ENCODE results near the gene PCDHGA4.
"Not testable (repeated sequence)": the region's sequence is repeated elsewhere in the genome, so short reads cannot be mapped to it uniquely, and the experiment has no call there.

Gene PCDHGA4

DNA sequence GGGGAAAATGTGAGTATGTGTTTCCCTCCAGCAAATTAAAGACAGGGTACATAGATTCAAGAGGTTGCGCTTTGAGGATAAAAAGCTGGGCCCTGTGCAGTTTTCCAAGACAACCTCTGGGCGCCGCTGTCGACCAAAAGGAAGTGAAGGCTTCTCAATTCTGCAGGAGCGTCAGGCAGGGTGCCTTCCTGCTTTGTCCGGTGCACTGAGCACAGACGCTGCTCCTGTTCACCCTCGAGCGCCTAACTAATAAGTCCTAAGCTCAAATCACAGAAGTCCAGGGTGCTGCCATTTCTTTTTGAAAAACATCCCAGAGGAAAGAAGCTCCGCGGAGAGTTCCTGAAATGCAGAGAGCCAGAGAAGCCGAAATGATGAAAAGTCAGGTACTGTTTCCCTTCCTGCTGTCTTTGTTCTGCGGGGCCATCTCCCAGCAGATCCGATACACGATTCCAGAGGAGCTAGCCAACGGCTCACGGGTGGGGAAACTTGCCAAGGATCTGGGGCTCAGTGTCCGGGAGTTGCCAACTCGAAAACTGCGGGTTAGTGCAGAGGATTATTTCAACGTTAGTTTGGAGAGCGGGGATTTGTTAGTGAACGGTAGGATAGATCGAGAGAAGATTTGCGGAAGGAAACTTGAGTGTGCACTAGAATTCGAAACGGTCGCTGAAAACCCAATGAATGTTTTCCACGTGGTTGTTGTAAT lies 4.8 kb upstream of the PCDHGA4 start, which contains the start of gene PCDHGB1:
Gene PCDHGB1, plus strand, starts transcription at position 183 of the 703 bp plus-strand sequence. Its CDS starts 162 bp downstream, at position 345.
- no peak for DNase-seq

DNA sequence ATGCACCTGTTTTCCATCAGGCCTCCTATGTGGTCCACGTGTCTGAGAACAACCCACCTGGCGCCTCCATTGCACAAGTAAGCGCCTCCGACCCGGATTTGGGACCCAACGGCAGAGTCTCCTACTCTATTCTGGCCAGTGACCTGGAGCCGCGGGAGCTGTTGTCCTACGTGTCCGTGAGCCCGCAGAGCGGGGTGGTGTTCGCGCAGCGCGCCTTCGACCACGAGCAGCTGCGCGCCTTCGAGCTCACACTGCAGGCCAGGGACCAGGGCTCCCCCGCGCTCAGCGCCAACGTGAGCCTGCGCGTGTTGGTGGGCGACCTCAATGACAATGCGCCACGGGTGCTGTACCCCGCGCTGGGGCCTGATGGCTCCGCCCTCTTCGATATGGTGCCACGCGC lies 3.2 kb upstream of the PCDHGA4 start:
- DNase-seq, result no peak

DNA sequence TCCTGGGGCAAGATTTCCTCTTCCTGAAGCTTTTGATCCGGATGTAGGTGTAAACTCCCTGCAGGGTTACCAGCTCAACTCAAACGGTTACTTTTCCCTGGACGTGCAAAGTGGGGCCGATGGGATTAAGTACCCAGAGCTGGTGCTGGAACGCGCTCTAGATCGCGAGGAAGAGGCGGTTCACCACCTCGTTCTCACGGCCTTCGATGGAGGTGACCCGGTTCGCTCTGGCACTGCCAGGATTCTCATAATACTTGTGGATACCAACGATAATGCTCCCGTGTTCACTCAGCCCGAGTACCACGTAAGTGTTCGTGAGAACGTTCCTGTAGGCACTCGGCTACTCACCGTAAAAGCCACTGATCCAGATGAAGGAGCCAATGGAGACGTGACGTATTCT lies 820 bp downstream of the PCDHGA4 start:
- DNase-seq, result no peak

DNA sequence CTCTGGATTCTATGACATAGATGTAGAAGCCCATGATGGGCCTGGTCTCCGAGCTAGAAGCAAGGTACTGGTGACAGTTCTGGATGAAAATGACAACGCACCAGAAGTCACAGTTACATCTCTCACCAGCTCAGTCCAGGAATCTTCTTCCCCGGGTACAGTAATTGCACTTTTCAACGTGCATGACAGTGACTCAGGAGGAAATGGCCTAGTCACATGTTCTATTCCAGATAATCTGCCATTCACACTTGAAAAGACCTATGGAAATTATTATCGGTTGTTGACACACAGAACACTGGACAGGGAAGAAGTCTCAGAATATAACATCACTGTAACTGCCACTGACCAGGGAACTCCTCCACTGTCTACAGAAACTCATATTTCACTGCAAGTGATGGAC lies 1.3 kb downstream of the PCDHGA4 start:
- no peak for DNase-seq

DNA sequence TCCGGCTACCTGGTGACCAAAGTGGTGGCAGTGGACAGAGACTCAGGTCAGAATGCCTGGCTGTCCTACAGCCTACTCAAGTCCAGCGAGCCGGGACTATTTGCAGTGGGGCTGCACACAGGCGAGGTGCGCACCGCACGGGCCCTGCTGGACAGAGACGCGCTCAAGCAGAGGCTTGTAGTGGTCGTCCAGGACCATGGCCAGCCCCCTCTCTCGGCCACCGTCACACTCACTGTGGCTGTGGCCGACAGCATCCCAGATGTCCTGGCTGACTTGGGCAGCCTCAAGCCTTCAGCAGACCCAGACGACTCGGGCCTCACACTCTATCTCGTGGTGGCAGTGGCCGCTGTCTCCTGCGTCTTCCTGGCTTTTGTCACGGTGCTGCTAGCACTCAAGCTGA lies 2.1 kb downstream of the PCDHGA4 start:
- DNase-seq, result no peak

DNA sequence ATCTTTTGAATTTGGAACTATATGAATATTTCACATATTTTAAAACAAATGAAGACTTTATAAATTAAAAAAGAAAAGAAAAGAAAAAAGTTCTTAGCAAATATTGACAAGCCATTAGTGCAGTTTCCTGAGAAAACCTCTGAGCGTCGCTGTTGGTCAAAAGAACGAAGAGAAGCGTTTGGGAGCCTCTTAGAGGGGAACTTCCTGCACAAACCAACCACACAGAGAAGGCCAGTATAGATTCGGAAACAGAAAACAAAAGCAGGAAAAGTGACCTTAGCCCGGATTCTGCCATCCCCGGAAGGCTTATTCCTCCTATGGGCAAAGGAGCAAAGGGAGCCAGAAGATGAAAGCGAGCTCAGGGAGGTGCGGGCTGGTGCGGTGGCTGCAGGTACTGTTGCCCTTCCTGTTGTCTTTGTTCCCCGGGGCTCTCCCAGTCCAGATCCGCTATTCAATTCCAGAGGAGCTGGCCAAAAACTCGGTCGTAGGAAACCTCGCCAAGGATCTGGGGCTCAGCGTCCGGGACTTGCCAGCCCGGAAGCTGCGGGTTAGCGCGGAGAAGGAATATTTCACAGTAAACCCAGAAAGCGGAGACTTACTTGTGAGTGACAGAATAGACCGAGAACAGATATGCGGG lies 5.1 kb downstream of the PCDHGA4 start, which contains the start of gene PCDHGB2:
Gene PCDHGB2, plus strand, starts transcription at position 205 of the 637 bp plus-strand sequence. Its CDS starts 142 bp downstream, at position 347.
- no peak for DNase-seq

DNA sequence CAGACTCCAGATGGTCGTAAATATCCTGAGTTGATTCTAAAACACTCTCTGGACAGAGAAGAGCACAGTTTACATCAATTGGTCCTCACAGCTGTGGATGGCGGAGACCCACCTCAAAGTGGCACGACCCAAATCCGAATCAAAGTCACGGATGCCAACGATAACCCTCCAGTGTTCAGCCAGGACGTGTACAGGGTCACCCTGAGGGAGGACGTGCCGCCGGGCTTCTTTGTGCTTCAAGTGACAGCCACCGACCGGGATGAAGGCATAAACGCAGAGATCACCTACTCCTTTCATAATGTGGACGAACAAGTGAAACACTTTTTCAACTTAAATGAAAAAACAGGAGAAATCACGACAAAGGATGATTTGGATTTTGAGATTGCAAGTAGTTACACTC lies 5.9 kb downstream of the PCDHGA4 start:
- no peak for DNase-seq

DNA sequence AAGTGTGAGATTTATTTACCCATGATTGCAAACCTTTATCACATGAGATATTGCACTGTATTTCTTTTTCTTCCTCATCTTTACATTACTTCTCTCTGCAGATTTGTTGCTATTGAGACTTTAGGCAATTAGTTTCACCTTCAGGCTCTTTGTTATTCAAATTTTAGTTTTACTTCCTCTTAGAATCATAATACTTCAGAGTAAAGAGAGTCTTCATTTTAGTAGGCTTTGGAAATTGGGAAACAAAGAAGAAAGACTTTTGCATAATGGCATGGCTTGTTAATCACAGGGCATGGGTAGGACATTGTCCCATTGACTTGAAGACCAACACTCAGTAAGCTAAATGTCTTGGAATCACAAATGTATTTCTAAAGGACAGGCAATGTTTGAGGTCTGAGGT lies 7.9 kb downstream of the PCDHGA4 start:
- DNase-seq, result no peak

DNA sequence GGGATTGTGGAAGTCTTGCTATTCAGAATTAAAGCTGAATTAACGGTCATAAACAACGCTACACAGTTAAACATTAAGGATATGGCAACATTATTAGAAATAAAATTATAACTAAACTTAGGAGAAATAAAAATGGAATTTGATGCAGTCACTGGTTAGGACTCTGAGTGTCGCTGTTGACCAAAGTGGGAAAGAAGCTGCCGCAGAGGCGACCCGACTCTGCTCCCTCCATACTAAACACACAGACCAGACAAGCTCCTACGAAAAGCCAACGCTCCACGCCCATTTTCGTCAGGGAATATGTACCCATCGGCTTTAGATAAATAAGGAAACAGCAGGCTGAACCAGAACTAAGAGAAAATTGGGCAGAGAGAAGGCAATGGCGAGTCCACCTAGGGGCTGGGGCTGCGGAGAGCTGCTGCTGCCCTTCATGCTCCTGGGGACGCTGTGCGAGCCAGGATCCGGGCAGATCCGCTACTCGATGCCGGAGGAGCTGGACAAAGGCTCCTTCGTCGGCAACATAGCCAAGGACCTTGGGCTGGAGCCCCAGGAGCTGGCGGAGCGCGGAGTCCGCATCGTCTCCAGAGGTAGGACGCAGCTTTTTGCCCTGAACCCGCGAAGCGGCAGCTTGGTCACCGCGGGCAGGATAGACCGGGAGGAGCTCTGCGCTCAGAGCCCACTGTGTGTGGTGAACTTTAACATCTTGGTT lies 9.3 kb downstream of the PCDHGA4 start, which contains the start of gene PCDHGA5:
Gene PCDHGA5, plus strand, starts transcription at position 211 of the 709 bp plus-strand sequence. Its CDS starts 169 bp downstream, at position 380.
- DNase-seq, result no peak

DNA sequence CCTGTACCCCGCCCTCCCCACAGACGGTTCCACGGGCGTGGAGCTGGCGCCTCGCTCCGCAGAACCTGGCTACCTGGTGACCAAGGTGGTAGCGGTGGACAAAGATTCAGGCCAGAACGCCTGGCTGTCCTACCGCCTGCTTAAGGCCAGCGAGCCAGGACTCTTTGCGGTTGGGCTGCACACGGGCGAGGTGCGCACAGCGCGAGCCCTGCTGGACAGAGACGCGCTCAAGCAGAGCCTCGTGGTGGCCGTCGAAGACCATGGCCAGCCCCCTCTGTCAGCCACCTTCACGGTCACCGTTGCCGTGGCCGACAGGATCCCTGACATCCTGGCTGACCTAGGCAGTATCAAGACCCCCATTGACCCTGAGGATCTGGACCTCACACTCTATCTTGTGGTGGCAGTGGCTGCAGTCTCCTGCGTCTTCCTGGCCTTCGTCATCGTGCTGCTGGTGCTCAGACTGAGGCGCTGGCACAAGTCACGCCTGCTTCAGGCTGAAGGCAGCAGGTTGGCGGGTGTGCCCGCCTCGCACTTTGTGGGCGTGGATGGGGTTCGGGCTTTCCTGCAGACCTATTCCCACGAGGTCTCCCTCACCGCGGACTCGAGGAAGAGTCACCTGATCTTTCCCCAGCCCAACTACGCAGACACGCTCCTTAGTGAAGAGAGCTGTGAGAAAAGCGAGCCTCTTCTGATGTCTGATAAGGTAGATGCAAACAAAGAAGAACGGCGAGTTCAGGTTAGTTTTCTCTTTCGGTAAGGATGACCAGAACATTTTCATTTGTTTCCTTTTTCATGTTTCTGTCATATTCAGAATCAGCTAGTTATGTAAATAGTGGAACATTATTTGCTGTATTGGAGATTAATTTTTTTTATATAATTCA lies 11.4 kb downstream of the PCDHGA4 start:
- DNase-seq, result no peak

DNA sequence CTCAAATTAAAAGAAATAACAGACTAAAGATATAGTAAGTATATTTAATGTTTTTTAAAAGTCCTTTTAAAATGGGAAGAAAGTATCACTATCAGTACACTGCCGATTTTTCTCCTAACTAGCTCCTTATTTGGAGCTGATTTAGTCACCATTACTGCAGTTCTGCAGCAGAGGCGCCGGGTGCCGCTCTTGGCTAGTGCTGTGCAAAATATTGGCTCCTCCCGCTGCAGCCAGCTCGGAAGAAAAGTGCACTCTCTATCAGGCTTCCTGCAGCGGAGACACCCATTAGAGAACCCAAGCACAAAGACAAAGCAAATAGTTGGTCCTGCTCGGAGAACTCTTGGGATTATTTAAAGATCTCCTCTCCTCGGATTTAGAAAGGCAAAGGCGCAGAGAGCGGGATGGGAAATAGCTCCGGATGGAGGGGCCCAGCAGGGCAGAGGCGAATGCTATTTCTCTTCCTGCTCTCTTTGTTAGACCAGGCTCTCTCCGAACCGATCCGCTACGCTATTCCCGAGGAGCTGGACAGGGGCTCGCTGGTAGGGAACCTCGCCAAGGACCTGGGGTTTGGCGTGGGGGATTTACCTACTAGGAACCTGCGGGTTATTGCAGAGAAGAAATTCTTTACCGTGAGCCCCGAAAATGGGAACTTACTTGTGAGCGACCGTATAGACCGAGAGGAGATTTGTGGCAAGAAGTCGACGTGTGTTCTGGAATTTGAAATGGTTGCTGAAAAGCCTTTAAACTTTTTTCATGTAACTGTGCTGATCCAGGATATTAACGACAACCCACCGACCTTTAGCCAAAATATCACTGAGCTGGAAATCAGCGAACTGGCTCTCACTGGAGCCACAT lies 15.4 kb downstream of the PCDHGA4 start, which contains the start of gene PCDHGB3:
Gene PCDHGB3, plus strand, starts transcription at position 249 of the 855 bp plus-strand sequence. Its CDS starts 153 bp downstream, at position 402.
- peak; percentile 13 for DNase-seq

DNA sequence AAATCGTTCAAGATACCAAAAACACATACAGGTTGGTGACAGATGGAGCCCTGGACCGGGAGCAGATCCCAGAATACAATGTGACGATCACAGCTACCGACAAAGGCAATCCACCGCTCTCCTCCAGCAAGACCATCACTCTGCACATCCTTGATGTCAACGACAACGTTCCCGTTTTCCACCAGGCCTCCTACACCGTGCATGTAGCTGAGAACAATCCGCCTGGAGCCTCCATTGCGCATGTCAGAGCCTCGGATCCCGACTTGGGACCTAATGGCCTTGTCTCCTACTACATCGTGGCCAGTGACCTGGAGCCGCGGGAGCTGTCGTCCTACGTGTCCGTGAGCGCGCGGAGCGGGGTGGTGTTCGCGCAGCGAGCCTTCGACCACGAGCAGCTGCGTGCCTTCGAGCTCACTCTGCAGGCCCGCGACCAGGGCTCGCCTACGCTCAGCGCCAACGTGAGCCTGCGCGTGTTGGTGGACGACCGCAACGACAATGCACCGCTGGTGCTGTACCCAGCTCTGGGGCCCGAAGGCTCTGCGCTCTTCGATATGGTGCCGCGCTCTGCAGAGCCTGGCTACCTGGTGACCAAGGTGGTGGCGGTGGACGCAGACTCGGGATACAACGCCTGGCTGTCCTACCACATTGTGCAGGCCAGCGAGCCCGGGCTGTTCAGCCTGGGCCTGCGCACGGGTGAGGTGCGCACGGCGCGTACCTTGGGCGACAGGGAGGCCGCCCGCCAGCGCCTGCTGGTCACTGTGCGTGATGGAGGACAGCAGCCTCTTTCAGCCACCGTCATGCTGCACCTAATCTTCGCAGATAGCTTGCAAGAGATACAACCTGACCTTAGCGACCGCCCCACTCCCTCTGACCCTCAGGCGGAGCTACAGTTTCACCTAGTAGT lies 17.0 kb downstream of the PCDHGA4 start:
- DNase-seq, result no peak

DNA sequence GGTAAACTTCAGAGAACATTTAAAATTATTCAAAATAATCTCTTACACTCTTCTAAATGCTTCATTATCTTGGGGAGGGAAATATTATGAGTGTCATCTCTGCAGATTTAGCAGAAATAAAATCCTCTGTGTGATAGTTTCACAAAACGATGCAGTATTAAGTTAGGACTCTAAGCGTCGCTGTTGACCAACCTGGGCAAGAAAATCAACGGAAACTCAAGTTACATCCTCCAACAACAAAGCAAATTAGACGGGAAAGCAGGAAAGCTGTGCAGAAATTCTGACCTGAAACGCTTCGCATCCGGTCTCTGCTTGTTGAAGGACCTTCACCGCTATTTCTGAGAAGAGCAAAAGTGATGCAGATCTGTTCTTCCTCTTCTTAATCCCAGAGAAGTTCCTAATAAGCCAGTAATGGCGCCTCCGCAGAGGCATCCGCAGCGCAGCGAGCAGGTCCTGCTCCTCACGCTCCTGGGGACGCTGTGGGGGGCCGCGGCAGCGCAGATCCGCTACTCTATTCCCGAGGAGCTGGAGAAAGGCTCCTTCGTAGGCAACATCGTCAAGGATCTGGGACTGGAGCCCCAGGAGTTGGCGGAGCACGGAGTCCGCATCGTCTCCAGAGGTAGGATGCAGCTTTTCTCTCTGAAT lies 19.0 kb downstream of the PCDHGA4 start, which contains the start of gene PCDHGA6:
Gene PCDHGA6, plus strand, starts transcription at position 219 of the 645 bp plus-strand sequence. Its CDS starts 193 bp downstream, at position 412.
- no peak for DNase-seq

DNA sequence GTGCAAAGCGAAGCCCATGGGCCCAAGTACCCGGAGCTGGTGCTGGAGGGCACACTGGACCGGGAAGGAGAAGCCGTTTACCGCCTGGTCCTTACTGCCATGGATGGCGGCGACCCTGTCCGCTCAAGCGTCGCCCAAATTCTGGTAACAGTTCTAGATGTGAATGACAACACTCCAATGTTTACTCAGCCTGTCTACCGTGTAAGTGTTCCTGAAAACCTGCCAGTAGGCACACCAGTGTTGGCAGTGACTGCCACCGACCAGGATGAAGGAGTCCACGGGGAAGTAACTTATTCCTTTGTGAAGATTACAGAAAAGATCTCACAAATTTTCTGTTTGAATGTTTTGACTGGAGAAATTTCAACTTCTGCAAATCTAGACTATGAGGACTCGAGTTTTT lies 19.8 kb downstream of the PCDHGA4 start:
- no peak for DNase-seq

DNA sequence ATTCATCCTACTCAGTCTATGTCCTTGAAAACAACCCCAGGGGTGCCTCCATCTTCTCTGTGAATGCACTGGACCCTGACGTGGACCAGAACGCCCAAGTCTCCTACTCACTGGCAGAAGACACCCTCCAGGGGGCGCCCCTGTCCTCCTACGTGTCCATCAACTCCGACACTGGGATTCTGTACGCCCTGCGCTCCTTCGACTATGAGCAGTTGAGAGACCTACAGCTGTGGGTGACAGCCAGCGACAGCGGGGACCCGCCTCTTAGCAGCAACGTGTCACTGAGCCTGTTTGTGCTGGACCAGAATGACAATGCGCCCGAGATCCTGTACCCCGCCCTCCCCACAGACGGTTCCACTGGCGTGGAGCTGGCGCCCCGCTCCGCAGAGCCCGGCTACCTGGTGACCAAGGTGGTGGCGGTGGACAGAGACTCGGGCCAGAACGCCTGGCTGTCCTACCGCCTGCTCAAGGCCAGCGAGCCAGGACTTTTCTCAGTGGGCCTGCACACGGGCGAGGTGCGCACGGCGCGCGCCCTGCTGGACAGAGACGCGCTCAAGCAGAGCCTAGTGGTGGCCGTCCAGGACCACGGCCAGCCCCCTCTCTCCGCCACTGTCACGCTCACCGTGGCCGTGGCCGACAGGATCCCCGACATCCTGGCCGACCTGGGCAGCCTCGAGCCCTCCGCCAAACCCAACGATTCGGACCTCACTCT lies 20.8 kb downstream of the PCDHGA4 start:
- not testable (repeated sequence) for DNase-seq

DNA sequence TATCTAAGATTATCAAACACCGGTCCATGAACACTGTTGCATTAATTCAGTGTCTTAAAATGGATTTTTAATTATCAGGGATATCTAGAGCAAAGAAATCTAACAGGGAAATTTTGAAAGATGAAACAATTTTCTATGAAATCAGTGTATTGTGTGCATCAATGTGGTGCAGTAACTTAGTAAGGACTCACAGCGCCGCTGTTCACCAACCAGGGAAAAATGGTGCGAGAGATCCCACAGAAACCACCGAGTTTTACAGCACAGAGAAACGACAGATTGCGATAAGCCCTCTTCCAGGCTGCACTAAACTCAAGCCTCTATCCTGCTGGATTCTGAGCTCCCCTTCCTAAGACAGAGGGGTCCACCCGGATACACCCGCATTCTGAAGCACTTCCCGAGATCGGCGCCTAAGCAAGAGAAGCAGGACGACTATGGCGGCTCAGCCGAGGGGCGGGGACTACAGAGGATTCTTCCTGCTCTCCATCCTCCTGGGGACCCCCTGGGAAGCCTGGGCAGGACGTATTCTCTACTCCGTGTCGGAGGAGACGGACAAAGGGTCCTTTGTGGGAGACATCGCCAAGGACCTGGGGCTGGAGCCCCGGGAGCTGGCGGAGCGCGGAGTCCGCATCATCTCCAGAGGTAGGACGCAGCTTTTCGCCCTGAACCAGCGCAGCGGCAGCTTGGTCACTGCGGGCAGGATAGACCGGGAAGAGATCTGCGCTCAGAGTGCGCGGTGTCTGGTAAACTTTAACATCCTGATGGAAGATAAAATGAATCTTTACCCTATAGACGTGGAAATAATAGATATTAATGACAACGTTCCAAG lies 27.9 kb downstream of the PCDHGA4 start, which contains the start of gene PCDHGA7:
Gene PCDHGA7, plus strand, starts transcription at position 274 of the 826 bp plus-strand sequence. Its CDS starts 158 bp downstream, at position 432.
- DNase-seq, result no peak

DNA sequence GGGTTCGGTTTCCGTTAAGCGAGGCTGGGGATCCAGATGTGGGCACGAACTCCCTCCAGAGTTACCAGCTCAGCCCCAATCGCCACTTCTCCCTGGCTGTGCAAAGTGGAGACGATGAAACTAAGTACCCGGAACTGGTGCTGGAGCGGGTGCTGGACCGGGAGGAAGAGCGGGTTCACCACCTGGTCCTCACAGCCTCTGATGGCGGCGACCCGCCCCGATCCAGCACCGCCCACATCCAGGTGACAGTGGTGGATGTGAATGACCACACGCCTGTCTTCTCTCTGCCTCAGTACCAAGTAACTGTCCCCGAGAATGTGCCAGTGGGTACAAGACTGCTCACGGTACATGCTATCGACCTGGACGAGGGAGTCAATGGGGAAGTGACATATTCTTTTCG lies 28.5 kb downstream of the PCDHGA4 start:
- DNase-seq, result no peak

Measured in CD4-positive, alpha-beta T cell treated with Interferon gamma for 1 hour (primary cell).